ENCODE measurements around the gene CD40.

The CD40 gene

DNA sequence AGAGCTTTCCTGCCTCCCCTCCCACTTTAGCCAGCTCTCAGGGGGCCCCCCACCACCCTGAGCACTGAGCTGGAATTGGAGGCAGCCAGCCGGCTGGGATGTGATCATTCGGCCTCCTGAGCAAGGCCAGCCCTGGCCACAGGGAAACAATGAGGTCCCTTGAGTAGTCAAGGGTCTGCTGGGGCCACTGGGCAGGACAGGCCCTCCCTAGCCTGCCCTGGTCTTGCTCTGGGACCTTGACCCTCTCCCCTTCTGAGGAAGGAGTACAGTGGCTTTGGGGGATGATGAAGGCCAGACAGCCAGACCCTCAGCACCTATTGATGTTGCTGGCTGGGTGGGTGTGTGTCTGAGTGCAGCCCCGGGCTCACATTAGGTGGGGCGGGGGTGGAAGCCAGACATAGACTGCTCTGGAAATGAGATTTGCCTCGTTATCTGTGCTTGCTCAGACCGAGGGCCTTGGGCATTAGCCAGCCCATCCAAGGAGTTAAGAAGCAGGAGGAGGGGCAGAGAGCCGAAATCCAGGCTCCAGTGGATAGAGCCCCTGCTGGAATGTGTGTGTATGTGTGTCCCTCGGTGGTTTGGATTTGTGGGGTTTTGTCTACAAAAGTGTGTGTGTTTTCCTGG, 21.3 kb downstream of the CD40 start:
- Histone ChIP-seq H3K4me1 (ENCODE audit: control insufficient read depth, low read depth, low read length) (peaks cover 13% of the 10 kb centered on the region), H3K27me3 (ENCODE audit: control insufficient read depth, insufficient read depth, low read length) (no peaks in the 10 kb centered on the region), H3K4me3 (ENCODE audit: low read length) (no peak overlapping the region), H3K9ac (ENCODE audit: low read length) (no peak overlapping the region), H3K27ac (ENCODE audit: low read length) (no peak overlapping the region), H3K9me3 (ENCODE audit: control insufficient read depth, low read depth, low read length) (no peaks in the 10 kb centered on the region), H3K36me3 (ENCODE audit: control insufficient read depth, low read depth, low read length) (no peaks in the 10 kb centered on the region)

DNA sequence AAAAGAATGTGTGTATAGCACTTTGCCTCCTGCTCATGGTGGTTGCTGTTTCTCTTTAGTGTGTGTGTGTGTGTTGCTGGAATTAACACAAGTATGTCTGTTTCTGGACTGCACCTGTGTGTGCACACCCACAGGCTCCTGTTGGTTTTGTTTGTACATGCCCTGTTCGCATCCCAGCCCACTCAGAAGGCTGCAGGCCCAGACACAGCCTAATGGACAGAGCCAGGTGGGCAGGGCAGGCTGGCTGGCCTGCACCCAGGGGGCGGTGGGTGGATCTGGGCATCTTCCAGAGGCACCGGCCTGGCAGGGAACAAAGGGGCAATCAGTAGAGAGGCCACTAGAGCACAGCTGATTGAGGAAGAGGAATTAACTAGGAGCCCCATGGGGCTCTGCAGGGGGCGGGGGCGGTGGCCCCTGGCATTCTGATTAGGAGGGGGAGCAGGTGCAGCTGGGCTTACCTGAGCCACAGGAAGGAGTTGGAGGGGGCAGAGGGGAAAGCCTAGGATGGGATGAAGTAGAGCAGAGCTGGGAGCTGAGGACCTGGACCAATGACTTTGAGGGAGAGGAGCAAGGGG, 21.9 kb downstream of the CD40 start:
- peaks cover 13% of the 10 kb centered on the region for H3K4me1 ChIP-seq (ENCODE audit: control insufficient read depth, low read depth, low read length)
- no peak overlapping the region for H3K9ac ChIP-seq (ENCODE audit: low read length)
- no peaks in the 10 kb centered on the region for H3K27me3 ChIP-seq (ENCODE audit: control insufficient read depth, insufficient read depth, low read length)
- H3K27ac ChIP-seq (ENCODE audit: low read length) = no peak overlapping the region
- H3K4me3 ChIP-seq (ENCODE audit: low read length) = no peak overlapping the region
- H3K36me3 ChIP-seq (ENCODE audit: control insufficient read depth, low read depth, low read length) = no peaks in the 10 kb centered on the region
- H3K9me3 ChIP-seq (ENCODE audit: control insufficient read depth, low read depth, low read length) = no peaks in the 10 kb centered on the region

DNA sequence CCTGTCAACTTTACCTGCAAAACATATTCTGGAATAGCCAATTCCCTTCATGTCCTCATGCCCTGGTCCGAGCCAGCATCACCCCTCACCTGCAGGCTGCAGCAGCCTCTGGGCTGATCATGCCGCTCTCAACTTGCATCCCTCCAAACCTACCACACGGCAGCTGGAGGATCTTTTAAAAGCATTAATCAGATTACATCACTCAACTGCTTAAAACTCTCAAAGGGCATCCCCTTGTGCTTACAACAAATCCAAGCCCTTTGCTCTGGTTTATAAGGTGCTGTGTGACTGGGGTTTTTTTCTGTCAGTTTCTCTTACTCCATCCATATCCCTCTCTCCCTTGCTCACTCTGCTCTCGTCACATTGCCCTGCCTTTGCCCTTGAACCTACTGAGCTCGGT, 24.0 kb downstream of the CD40 start:
- no peak overlapping the region for H3K9ac ChIP-seq (ENCODE audit: low read length)
- H3K9me3 ChIP-seq (ENCODE audit: control insufficient read depth, low read depth, low read length) = no peaks in the 10 kb centered on the region
- no peak overlapping the region for H3K4me3 ChIP-seq (ENCODE audit: low read length)
- H3K27me3 ChIP-seq (ENCODE audit: control insufficient read depth, insufficient read depth, low read length) = no peaks in the 10 kb centered on the region
- H3K27ac ChIP-seq (ENCODE audit: low read length) = no peak overlapping the region
- H3K4me1 ChIP-seq (ENCODE audit: control insufficient read depth, low read depth, low read length) = peaks cover 8% of the 10 kb centered on the region
- H3K36me3 ChIP-seq (ENCODE audit: control insufficient read depth, low read depth, low read length) = no peaks in the 10 kb centered on the region

DNA sequence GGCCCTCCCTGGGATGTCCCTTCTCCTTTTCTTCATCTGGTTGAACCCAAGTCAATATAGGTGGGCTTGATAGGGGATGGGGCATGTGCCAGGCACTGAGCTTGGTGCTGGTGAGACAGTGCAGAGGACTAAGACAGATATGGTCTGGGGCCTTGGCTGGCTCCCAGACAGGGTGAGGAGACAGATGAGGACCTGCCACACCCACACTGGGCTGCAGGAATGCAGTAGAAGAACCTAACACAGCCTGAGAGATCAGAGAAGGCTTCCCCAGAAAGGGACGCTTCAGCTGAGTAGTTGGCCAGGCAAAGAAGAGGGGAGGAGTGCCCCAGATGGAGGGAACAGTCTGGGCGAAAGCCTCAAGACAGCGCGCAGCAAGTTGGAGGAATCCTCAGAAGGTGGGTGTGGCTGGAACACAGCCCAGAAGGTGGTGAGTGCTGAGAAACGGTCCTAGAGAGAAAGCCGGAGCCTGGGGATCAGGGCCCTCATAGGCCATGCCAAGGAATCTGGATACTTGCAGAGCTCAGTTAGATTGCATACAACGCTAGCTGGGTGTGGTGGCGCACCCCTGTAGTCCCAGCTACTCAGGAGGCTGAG, 26.4 kb downstream of the CD40 start:
- Histone ChIP-seq H3K4me3 (ENCODE audit: low read length) (no peak overlapping the region), H3K9me3 (ENCODE audit: control insufficient read depth, low read depth, low read length) (no peaks in the 10 kb centered on the region), H3K9ac (ENCODE audit: low read length) (no peak overlapping the region), H3K27me3 (ENCODE audit: control insufficient read depth, insufficient read depth, low read length) (no peaks in the 10 kb centered on the region), H3K27ac (ENCODE audit: low read length) (no peak overlapping the region), H3K36me3 (ENCODE audit: control insufficient read depth, low read depth, low read length) (no peaks in the 10 kb centered on the region), H3K4me1 (ENCODE audit: control insufficient read depth, low read depth, low read length) (peaks cover 8% of the 10 kb centered on the region)

DNA sequence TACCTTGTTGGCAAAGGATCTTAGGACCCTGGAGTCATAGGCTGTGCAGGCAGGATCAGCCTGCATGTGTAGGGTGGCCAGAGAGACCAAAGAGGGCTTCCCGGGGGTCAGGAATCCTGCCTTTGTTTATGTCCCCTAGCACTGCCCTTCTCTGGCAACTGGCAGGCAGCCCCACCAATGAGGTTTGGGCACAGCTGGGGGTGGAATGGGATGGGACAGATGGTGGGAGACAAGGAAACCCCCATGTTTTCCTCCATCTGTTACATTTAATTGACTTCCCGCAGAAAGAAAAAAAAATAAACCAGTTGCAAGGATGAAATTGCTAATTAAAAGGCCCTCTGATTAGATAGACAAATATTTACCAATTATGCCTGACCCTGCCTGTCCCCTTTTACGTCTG, 27.6 kb downstream of the CD40 start:
- Histone ChIP-seq H3K36me3 (ENCODE audit: control insufficient read depth, low read depth, low read length) (no peaks in the 10 kb centered on the region), H3K4me1 (ENCODE audit: control insufficient read depth, low read depth, low read length) (peaks cover 4% of the 10 kb centered on the region), H3K27me3 (ENCODE audit: control insufficient read depth, insufficient read depth, low read length) (no peaks in the 10 kb centered on the region), H3K9me3 (ENCODE audit: control insufficient read depth, low read depth, low read length) (no peaks in the 10 kb centered on the region), H3K4me3 (ENCODE audit: low read length) (no peak overlapping the region), H3K27ac (ENCODE audit: low read length) (no peak overlapping the region), H3K9ac (ENCODE audit: low read length) (no peak overlapping the region)

DNA sequence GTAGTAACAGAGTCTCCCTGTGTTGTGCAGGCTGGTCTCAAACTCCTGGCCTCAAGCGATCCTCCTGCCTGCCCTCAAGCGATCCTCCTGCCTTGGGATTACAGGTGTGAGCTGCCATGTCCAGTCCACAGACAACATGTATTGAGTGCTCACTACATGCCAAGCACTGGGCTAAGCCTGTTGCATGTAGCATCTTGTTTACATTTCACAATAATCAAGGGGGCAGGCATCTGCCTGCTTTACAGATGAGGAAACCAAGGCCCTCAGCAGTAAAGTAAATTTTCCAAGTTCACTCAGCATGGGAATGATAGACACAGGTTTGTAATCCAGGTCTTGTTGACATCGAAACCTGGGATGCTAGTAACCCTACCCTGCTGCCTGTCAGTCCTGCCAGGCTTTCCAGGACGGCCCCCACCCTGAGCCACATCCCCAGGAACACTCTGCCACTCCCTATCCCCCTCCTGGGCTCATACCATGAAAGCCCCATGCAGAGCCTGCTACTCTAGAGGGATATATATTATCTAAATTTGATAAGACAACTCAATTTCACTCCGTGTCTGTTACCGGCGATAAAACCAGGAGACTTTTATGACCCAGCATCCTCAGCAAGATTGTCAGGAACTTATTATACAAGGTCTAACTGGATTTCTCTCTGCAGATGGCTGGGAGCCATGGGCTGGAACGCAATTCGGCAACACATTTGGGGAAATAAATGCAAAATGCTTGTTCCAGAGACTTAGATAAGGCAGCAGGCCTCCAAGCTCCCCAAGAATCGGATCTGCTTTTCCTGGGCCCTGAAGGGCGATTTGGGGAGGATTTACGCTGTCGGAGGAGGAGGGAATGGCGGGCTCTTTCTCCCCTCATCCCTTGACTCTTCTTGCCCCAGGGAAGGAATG, 30.4 kb downstream of the CD40 start:
- Histone ChIP-seq H3K36me3 (ENCODE audit: control insufficient read depth, low read depth, low read length) (no peaks in the 10 kb centered on the region), H3K4me1 (ENCODE audit: control insufficient read depth, low read depth, low read length) (peaks cover 4% of the 10 kb centered on the region), H3K9me3 (ENCODE audit: control insufficient read depth, low read depth, low read length) (no peaks in the 10 kb centered on the region), H3K4me3 (ENCODE audit: low read length) (no peak overlapping the region), H3K27me3 (ENCODE audit: control insufficient read depth, insufficient read depth, low read length) (no peaks in the 10 kb centered on the region), H3K9ac (ENCODE audit: low read length) (no peak overlapping the region), H3K27ac (ENCODE audit: low read length) (no peak overlapping the region)

DNA sequence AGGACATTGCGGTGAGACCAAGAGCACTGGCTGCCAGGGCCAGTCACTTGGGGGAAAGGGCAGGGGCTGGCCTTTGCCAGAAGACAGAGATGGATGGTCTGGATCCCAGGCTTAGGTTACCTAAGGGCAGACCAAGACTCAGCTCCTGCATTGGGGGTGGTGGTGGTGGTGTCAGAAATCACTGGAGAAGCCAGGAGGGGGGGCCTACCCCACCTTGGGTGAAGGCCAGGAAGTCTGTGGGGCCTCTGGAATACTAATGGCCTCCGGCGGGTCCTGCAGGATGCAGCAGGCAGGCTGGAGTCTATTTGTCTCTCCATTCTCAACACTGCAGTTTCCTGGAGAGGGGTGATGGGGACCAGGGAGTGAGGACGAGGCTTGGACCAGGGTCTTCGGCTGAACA, 32.8 kb downstream of the CD40 start:
- no peak overlapping the region for H3K27ac ChIP-seq (ENCODE audit: low read length)
- H3K4me1 ChIP-seq (ENCODE audit: control insufficient read depth, low read depth, low read length) = peaks cover under 1% of the 10 kb centered on the region
- H3K9me3 ChIP-seq (ENCODE audit: control insufficient read depth, low read depth, low read length) = no peaks in the 10 kb centered on the region
- H3K9ac ChIP-seq (ENCODE audit: low read length) = no peak overlapping the region
- no peak overlapping the region for H3K4me3 ChIP-seq (ENCODE audit: low read length)
- H3K36me3 ChIP-seq (ENCODE audit: control insufficient read depth, low read depth, low read length) = no peaks in the 10 kb centered on the region
- H3K27me3 ChIP-seq (ENCODE audit: control insufficient read depth, insufficient read depth, low read length) = no peaks in the 10 kb centered on the region

DNA sequence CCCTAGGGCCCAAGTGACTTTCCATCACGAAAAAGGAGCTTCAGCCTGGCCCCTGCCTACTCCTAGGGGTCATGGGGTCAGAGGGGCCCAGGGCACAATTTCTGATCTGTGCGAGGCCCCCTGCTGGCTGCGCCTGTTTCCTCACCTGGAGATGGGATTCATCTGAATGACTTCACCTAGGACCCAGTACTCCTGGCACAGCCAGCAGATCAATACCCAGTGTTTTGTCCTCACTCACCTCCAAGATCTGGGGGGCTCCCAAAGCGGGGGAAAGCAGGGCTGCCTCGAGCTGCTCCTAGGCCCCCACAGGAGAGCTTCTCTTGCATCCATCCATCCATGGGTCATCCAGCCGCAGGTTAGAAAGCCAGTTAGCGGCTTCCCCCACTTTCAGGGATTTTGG, 33.8 kb downstream of the CD40 start:
- H3K36me3 ChIP-seq (ENCODE audit: control insufficient read depth, low read depth, low read length) = no peaks in the 10 kb centered on the region
- no peak overlapping the region for H3K9ac ChIP-seq (ENCODE audit: low read length)
- H3K4me3 ChIP-seq (ENCODE audit: low read length) = no peak overlapping the region
- no peaks in the 10 kb centered on the region for H3K9me3 ChIP-seq (ENCODE audit: control insufficient read depth, low read depth, low read length)
- no peaks in the 10 kb centered on the region for H3K4me1 ChIP-seq (ENCODE audit: control insufficient read depth, low read depth, low read length)
- H3K27me3 ChIP-seq (ENCODE audit: control insufficient read depth, insufficient read depth, low read length) = no peaks in the 10 kb centered on the region
- no peak overlapping the region for H3K27ac ChIP-seq (ENCODE audit: low read length)

DNA sequence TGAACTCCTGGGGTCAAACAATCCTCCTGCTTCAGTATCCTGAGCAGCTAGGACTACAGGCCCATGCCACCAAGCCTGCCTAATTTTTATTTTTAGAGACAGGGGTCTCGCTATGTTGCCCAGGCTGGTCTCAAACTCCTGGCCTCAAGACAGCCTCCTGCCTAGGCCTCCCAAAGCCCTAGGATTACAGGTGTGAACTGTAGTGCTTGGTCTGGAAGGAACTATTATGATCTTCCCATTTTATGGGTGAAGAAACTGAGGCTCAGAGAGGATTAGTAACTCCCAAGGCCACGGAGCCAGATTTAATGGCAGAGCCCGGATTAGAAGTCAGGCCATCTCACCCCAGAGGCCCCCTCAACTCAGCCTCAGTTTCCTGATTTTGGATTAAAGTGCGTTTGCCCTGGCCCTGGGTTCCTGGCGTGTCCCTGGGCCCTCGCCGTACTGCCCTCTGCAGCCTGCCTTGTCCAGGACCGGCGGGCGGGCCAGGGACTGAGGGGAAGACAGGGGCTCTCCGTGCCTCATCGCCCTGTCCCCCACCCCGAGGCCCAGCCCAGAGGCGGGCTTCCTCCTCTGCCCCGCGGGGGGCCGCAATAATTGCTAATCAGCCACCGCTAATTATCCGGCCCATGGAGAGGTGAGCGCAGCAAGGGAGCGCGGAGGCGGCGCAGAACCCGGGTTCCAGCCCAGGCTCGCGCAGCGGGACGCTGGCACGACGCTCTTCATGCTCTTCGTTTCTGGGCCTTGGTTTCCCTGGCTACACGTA, 34.9 kb downstream of the CD40 start:
- Histone ChIP-seq H3K4me3 (ENCODE audit: low read length) (no peak overlapping the region), H3K9me3 (ENCODE audit: control insufficient read depth, low read depth, low read length) (no peaks in the 10 kb centered on the region), H3K4me1 (ENCODE audit: control insufficient read depth, low read depth, low read length) (no peaks in the 10 kb centered on the region), H3K9ac (ENCODE audit: low read length) (no peak overlapping the region), H3K36me3 (ENCODE audit: control insufficient read depth, low read depth, low read length) (no peaks in the 10 kb centered on the region), H3K27ac (ENCODE audit: low read length) (no peak overlapping the region), H3K27me3 (ENCODE audit: control insufficient read depth, insufficient read depth, low read length) (no peaks in the 10 kb centered on the region)

DNA sequence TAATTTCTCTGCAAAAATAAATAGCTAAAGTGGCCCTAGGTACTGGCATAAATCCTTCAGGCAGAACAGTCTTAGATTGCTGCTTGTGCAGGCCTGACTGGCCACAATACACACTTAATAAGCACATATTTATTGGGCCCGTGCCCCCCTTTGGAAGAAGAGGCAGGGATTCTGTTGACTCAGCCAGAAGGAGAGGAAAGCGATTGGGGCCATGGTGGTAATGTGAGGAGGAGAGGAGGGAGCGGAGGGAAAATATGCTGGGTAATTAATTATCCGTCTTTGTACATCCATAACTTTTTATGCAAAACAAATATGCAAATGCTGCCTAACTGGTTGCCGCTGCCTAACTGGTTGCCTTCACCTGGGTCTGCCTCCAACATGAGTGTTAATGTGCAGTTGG, 36.2 kb downstream of the CD40 start:
- no peaks in the 10 kb centered on the region for H3K9me3 ChIP-seq (ENCODE audit: control insufficient read depth, low read depth, low read length)
- H3K4me3 ChIP-seq (ENCODE audit: low read length) = no peak overlapping the region
- no peak overlapping the region for H3K9ac ChIP-seq (ENCODE audit: low read length)
- H3K36me3 ChIP-seq (ENCODE audit: control insufficient read depth, low read depth, low read length) = no peaks in the 10 kb centered on the region
- H3K27me3 ChIP-seq (ENCODE audit: control insufficient read depth, insufficient read depth, low read length) = no peaks in the 10 kb centered on the region
- no peaks in the 10 kb centered on the region for H3K4me1 ChIP-seq (ENCODE audit: control insufficient read depth, low read depth, low read length)
- H3K27ac ChIP-seq (ENCODE audit: low read length) = no peak overlapping the region

DNA sequence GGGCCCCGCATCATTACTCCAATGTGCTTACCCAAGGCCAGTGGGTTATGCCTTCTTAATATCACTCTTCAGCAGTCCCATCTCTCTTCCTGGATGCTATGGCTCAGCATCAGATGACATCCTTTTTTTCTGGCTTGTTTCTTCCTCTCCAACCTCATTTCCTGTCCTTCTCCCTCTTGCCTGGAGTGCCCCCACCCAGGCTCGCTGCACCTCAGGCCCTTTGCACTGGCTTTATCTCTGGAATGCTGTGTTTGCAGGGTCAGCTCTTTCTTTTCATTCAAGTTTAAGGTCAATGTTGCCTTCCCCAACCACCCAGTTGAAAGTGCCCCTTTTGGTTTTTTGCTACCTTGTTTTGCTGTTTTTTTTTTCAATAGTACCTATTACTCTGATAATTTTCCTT, 36.7 kb downstream of the CD40 start:
- H3K9ac ChIP-seq (ENCODE audit: low read length) = no peak overlapping the region
- H3K36me3 ChIP-seq (ENCODE audit: control insufficient read depth, low read depth, low read length) = no peaks in the 10 kb centered on the region
- H3K27ac ChIP-seq (ENCODE audit: low read length) = no peak overlapping the region
- no peaks in the 10 kb centered on the region for H3K27me3 ChIP-seq (ENCODE audit: control insufficient read depth, insufficient read depth, low read length)
- no peak overlapping the region for H3K4me3 ChIP-seq (ENCODE audit: low read length)
- H3K4me1 ChIP-seq (ENCODE audit: control insufficient read depth, low read depth, low read length) = no peaks in the 10 kb centered on the region
- no peaks in the 10 kb centered on the region for H3K9me3 ChIP-seq (ENCODE audit: control insufficient read depth, low read depth, low read length)

Measured in iPS-18a (cell line).